K562 (cell line): ENCODE measurements around the gene IRAK2. TPM values are rescaled to one million over a fixed set of nuclear protein-coding genes. Genes with fewer than 3 reads are reported as not detected.
A peak's percentile ranks its signal among the peaks of the same experiment; 100 is the strongest.

Source experiments
- AFF4 ChIP-seq: sonication (generic); formaldehyde crosslinking; IDR thresholded peaks from 2 replicates; pipeline ENCODE4 v1.8.0; 2023; ENCODE audit warnings: mild to moderate bottlenecking, missing genetic modification reagents
- CBFB ChIP-seq: sonication (generic); formaldehyde crosslinking; IDR thresholded peaks from 2 replicates; pipeline ENCODE4 v1.4.0; 2020; ENCODE audit warnings: mild to moderate bottlenecking, missing genetic modification reagents
- CREM ChIP-seq: IDR thresholded peaks from 2 replicates; pipeline ENCODE4 v1.6.1; 2014; ENCODE audit warnings: antibody characterized with exemption, low read depth
- EWSR1 ChIP-seq: fragments of 450-650 bp; IDR thresholded peaks from 2 replicates; pipeline ENCODE4 v1.6.1; 2018; ENCODE audit warnings: borderline replicate concordance, mild to moderate bottlenecking, low read depth, moderate library complexity; ENCODE audit not compliant: partially characterized antibody
- GABPB1 ChIP-seq: sonication (generic); formaldehyde crosslinking; IDR thresholded peaks from 2 replicates; pipeline ENCODE4 v1.8.0; 2022; ENCODE audit warnings: mild to moderate bottlenecking, missing genetic modification reagents
- HDAC2 ChIP-seq: fragments of 450-650 bp; IDR thresholded peaks from 2 replicates; pipeline ENCODE4 v1.6.1; 2016; ENCODE audit warnings: mild to moderate bottlenecking
- HMGN3 ChIP-seq: IDR thresholded peaks from 2 replicates; pipeline ENCODE4 v1.6.1; 2011; ENCODE audit warnings: borderline replicate concordance, low read depth, mild to moderate bottlenecking, mixed read lengths, low read length; ENCODE audit not compliant: insufficient read length; ENCODE audit errors: extremely low read depth
- HNRNPLL ChIP-seq: fragments of 200-400 bp; formaldehyde crosslinking; IDR thresholded peaks from 2 replicates; pipeline ENCODE4 v1.6.1; 2017; ENCODE audit warnings: low read length, low read depth, mild to moderate bottlenecking; ENCODE audit not compliant: poor library complexity, severe bottlenecking
- IFI16 ChIP-seq: fragments of 250-450 bp; sonication (Bioruptor Pico); IDR thresholded peaks from 2 replicates; pipeline ENCODE4 v2.1.2; 2022; ENCODE audit warnings: mild to moderate bottlenecking, inconsistent platforms
- LCOR ChIP-seq: sonication (generic); formaldehyde crosslinking; IDR thresholded peaks from 2 replicates; pipeline ENCODE4 v1.8.0; 2022; ENCODE audit warnings: mild to moderate bottlenecking, missing genetic modification reagents
- MAZ ChIP-seq, 2 experiments: fragments of 450-650 bp in 1 of 2; sonication (generic) in 1 of 2; formaldehyde crosslinking; IDR thresholded peaks in 1 of 2; conservative IDR thresholded peaks in 1 of 2; 2 replicates each; pipeline versions ENCODE4 v1.4.0 to v1.5.0; 2020; ENCODE audit warnings: mild to moderate bottlenecking in 1 of 2, missing genetic modification reagents in 1 of 2
- MCM2 ChIP-seq: fragments of 450-650 bp; IDR thresholded peaks from 2 replicates; pipeline ENCODE4 v1.6.1; 2017; ENCODE audit warnings: low read depth, mild to moderate bottlenecking
- RBM22 ChIP-seq: fragments of 200-400 bp; formaldehyde crosslinking; IDR thresholded peaks from 2 replicates; pipeline ENCODE4 v1.6.1; 2018; ENCODE audit warnings: low read length, low read depth; ENCODE audit not compliant: poor library complexity, severe bottlenecking
- RBM34 ChIP-seq: fragments of 200-400 bp; formaldehyde crosslinking; IDR thresholded peaks from 2 replicates; pipeline ENCODE4 v1.6.1; 2018; ENCODE audit warnings: low read length, borderline replicate concordance; ENCODE audit not compliant: insufficient read depth
- TAF1 ChIP-seq: IDR thresholded peaks from 2 replicates; pipeline ENCODE4 v1.6.1; 2011; ENCODE audit warnings: mild to moderate bottlenecking, low read length, moderate library complexity; ENCODE audit not compliant: insufficient read depth, control insufficient read depth, severe bottlenecking; ENCODE audit errors: extremely low read depth
- TFAP4 ChIP-seq: sonication (generic); formaldehyde crosslinking; IDR thresholded peaks from 2 replicates; pipeline ENCODE4 v1.8.0; 2022; ENCODE audit warnings: missing genetic modification reagents, mild to moderate bottlenecking, moderate library complexity, borderline replicate concordance
- ZFPM2 ChIP-seq: fragments of 250-450 bp; sonication (Bioruptor Pico); IDR thresholded peaks from 2 replicates; pipeline ENCODE4 v1.5.1; 2022; ENCODE audit warnings: mild to moderate bottlenecking
- ZNF134 ChIP-seq: fragments of 250-450 bp; sonication (Bioruptor Pico); conservative IDR thresholded peaks from 2 replicates; pipeline ENCODE4 v1.4.0; 2020
- ZNF184 ChIP-seq: sonication (generic); formaldehyde crosslinking; IDR thresholded peaks from 2 replicates; pipeline ENCODE4 v1.5.0; 2020; ENCODE audit warnings: missing genetic modification reagents
- ZNF764 ChIP-seq: fragments of 250-450 bp; sonication (Bioruptor Pico); IDR thresholded peaks from 2 replicates; pipeline ENCODE4 v1.4.0; 2020; ENCODE audit warnings: low read depth, mild to moderate bottlenecking, moderate library complexity
- polyA plus RNA-seq, 8 experiments: library from polyadenylated mRNA; depleted of rRNA in 4 of 8; stranded (reverse) in 5 of 8; unstranded in 3 of 8; fragments of >200 nt; fragmentation: Nextera tagmentation in 2 of 8; fragmentation: Illumina TruSeq in 1 of 8; extraction: Ambion mirVana in 2 of 8; extraction: Trizol in 1 of 8; gene quantifications; 2 replicates each; pipeline versions ENCODE4 v1.2.1 to v1.2.3, GENCODE V29; 2011 to 2014; ENCODE audit warnings: inconsistent platforms in 1 of 8, missing spikeins in 1 of 8
- total RNA-seq, 7 experiments: library from RNA; depleted of rRNA in 6 of 7; stranded (reverse); fragments of >200 nt in 6 of 7; fragmentation: Illumina TruSeq in 2 of 7; extraction: Trizol in 2 of 7; gene quantifications; 2 replicates each; pipeline versions ENCODE4 v1.2.1 to v1.2.3, GENCODE V29; 2011 to 2021; ENCODE audit warnings: low replicate concordance in 1 of 7
- TF ChIP-seq, protein P1 (sequence below): sonication (generic); formaldehyde crosslinking; IDR thresholded peaks from 2 replicates; pipeline ENCODE4 v1.4.0; 2020; ENCODE audit warnings: mild to moderate bottlenecking, missing genetic modification reagents

The IRAK2 gene
- total and polyA plus RNA-seq, 9 of the 15 experiments (the other 6 are each of a cell fraction or from before 2014, with no cell fraction given), result 0.42 to 4.4 (median 2.7) TPM

GRCh38 chr3:10164546-10165393 is at the start of gene IRAK2 (continued):
- TF ChIP-seq HNRNPLL (no peak), TFAP4 (CRISPR knock-in tag) (peak; percentile 68; the same call in 1 of the 2 replicates), HDAC2 (no peak), CBFB (CRISPR knock-in tag) (peak; percentile 92), MAZ (CRISPR knock-in tag; conservative IDR thresholded peaks at IDR 0.05 in 1 of 2, IDR thresholded peaks at IDR 0.05 in 1 of 2) (peak; percentile 59 to 87; a peak in 3 of 4 replicates), CREM (peak; percentile 27; the same call in 1 of the 2 replicates), ZFPM2 (no peak), ZNF134 (CRISPR knock-in tag) (no peak), ZNF764 (CRISPR knock-in tag) (no peak), RBM34 (no peak), LCOR (CRISPR knock-in tag) (0 out of 2 replicates have a peak, but pooled peaks have one; percentile 51), RBM22 (peak; percentile 65), MCM2 (no peak), IFI16 (no peak), EWSR1 (no peak), AFF4 (CRISPR knock-in tag) (peak; percentile 85; the same call in 1 of the 2 replicates), TAF1 (peak; percentile 38), GABPB1 (CRISPR knock-in tag) (peak; percentile 76), HMGN3 (peak; percentile 37), ZNF184 (CRISPR knock-in tag) (no peak)
- TF ChIP-seq, protein P1, sequence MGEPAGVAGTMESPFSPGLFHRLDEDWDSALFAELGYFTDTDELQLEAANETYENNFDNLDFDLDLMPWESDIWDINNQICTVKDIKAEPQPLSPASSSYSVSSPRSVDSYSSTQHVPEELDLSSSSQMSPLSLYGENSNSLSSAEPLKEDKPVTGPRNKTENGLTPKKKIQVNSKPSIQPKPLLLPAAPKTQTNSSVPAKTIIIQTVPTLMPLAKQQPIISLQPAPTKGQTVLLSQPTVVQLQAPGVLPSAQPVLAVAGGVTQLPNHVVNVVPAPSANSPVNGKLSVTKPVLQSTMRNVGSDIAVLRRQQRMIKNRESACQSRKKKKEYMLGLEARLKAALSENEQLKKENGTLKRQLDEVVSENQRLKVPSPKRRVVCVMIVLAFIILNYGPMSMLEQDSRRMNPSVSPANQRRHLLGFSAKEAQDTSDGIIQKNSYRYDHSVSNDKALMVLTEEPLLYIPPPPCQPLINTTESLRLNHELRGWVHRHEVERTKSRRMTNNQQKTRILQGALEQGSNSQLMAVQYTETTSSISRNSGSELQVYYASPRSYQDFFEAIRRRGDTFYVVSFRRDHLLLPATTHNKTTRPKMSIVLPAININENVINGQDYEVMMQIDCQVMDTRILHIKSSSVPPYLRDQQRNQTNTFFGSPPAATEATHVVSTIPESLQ (CRISPR knock-in tag), result no peak
